NB4 (cell line): ENCODE data around the gene CEP76.

Source experiments
- CTCF ChIP-seq: IDR thresholded peaks from one replicate; pipeline ENCODE4 v1.5.1; 2012; ENCODE audit warnings: low read depth, low read length
- MYC ChIP-seq: IDR thresholded peaks from 2 replicates; pipeline ENCODE4 v1.6.1; 2011; ENCODE audit warnings: low read depth, low read length

GRCh38 chr18:12741351-12741750 is 38.8 kb upstream of the CEP76 start:
- TF ChIP-seq CTCF (no peak), MYC (no peak)
